Mesothelial cell of epicardium (in vitro differentiated cells): ENCODE measurements around the gene POU3F2. TPM values are rescaled to one million over a fixed set of nuclear protein-coding genes. Genes with fewer than 3 reads are reported as not detected.

Experiments
- DNase-seq, 2 experiments: peaks; one replicate each; pipeline ENCODE4 v3.0.0; 2021; ENCODE audit warnings: low spot score in 2 of 2; ENCODE audit not compliant: unreplicated experiment in 2 of 2
- H3K27ac Mint-ChIP-seq: 2 replicates; pipeline ENCODE4 v1.8.0; 2021; ENCODE audit warnings: mixed read lengths
- H3K27me3 Mint-ChIP-seq: 2 replicates; pipeline ENCODE4 v1.8.0; 2021; ENCODE audit warnings: low read depth, mixed read lengths
- H3K36me3 Mint-ChIP-seq: 2 replicates; pipeline ENCODE4 v1.8.0; 2021; ENCODE audit warnings: mixed read lengths
- H3K4me1 Mint-ChIP-seq: 2 replicates; pipeline ENCODE4 v1.8.0; 2021; ENCODE audit warnings: mixed read lengths
- H3K4me3 Mint-ChIP-seq: 2 replicates; pipeline ENCODE4 v1.8.0; 2021; ENCODE audit warnings: mild to moderate bottlenecking, moderate library complexity, mixed read lengths
- H3K9me3 Mint-ChIP-seq: 2 replicates; pipeline ENCODE4 v1.8.0; 2021; ENCODE audit warnings: mixed read lengths
- total RNA-seq: library from RNA; stranded (reverse); gene quantifications from 3 replicates; pipeline ENCODE4 v1.2.1, GENCODE V29; 2021
- TF ChIP-seq, protein P1 (sequence below): fragments of 200-600 bp; sonication (generic); IDR thresholded peaks from one replicate; pipeline ENCODE4 v1.5.0; 2021; ENCODE audit warnings: antibody characterized with exemption; ENCODE audit not compliant: unreplicated experiment

POU3F2 gene
- total RNA-seq, 1 donor from 2014 or later, result not detected

DNA sequence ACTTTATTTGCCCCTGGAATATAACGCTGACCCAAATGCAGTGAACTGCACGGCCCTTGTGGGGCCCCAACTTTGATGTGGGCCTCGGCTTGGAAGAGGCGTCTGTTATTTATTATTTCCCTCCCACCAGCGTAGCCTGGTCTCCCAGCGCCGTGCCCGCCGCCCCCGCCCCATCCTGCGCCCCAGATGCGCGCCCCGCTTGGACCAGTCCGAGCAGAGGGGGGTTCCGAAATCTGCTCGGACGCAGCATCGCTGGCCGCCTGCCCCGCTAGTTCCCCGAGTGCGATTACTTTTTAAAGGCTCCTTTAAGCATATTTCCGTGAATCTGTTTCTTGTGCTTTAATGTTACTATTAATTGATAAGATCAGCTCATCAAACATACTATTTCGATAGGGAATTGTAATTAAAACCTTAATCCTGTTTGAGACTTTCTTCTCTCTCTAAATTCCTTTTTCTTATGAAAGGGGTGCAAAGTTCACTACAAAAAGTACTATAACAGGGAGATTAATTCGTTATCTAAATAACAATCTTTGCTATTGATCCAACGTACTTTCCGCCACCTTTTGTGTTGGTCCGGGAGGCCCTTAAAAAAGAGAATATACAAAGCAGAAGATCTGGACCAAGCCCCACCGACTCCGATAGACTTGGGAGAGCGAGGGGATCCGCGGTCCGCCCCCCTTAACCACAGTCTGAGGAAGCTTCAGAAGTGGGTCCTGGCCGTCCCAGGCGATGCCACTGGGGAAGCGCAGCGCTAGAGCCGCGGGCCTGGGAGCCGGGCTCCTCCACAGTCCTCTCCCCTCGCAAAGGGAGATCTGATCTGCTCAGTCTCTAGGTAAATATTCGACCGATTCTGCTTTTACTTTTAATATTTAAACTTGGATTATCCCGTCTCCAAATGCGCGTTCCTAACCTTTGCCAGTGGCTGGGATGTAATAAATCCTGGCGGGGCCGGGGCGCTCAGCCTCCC is 10.2 kb downstream of the POU3F2 start:
- peak overlapping the region; percentile 44 for H3K4me3 Mint-ChIP-seq
- DNase-seq, result no peak
- no peaks in the 10 kb centered on the region for H3K9me3 Mint-ChIP-seq
- H3K27me3 Mint-ChIP-seq, result peaks cover 97% of the 10 kb centered on the region
- TF ChIP-seq, protein P1, sequence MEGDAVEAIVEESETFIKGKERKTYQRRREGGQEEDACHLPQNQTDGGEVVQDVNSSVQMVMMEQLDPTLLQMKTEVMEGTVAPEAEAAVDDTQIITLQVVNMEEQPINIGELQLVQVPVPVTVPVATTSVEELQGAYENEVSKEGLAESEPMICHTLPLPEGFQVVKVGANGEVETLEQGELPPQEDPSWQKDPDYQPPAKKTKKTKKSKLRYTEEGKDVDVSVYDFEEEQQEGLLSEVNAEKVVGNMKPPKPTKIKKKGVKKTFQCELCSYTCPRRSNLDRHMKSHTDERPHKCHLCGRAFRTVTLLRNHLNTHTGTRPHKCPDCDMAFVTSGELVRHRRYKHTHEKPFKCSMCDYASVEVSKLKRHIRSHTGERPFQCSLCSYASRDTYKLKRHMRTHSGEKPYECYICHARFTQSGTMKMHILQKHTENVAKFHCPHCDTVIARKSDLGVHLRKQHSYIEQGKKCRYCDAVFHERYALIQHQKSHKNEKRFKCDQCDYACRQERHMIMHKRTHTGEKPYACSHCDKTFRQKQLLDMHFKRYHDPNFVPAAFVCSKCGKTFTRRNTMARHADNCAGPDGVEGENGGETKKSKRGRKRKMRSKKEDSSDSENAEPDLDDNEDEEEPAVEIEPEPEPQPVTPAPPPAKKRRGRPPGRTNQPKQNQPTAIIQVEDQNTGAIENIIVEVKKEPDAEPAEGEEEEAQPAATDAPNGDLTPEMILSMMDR, result no peak
- no peak overlapping the region for H3K27ac Mint-ChIP-seq
- H3K4me1 Mint-ChIP-seq, result peaks cover 15% of the 10 kb centered on the region
- H3K36me3 Mint-ChIP-seq, result no peaks in the 10 kb centered on the region

DNA sequence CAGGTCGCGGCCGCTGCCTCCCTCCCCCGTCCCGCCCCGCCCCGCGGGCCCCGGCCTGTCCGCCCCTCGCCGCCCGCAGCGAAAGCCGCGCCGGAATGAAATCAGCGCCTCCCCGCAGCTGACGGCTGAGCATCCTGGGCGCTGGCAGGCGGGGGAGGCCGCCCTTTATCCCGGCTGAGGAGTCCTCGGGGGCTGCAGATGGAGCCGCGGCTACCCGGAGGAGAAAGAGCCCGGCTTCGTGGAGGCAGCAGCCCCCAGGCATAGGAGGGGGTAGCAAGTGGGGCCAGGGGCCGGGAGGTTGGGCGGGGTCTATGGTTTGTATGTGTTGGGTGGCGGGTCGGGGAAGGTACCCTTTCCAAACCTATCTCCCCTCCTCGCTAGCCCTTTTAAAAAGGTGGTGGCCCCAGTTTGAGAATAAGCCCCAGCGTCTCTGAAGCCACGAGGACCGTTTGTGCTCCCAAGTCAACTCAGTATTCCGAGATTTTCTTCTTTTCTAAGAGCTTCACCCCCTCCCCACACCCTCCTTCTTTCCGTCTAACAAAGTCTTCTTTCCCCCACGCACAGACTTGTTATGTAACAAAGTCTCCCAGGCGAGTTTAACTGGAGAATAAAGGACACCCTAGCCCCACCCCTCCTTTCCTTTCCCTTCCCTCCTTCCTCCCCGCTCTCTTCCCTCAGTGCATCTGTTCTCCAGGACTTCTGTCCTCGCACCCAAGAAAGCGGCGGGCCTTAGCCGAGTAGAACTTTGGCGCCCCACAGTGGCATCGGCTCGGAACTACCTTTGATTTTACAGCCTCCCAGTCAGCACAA is 11.0 kb downstream of the POU3F2 start:
- H3K4me3 Mint-ChIP-seq, result peak overlapping the region; percentile 47
- peaks cover 15% of the 10 kb centered on the region for H3K4me1 Mint-ChIP-seq
- H3K36me3 Mint-ChIP-seq, result no peaks in the 10 kb centered on the region
- peak; percentile 60 to 90 for DNase-seq
- TF ChIP-seq, protein P1, result peak; percentile 77
- H3K27me3 Mint-ChIP-seq, result peaks cover 97% of the 10 kb centered on the region
- no peaks in the 10 kb centered on the region for H3K9me3 Mint-ChIP-seq
- no peak overlapping the region for H3K27ac Mint-ChIP-seq

DNA sequence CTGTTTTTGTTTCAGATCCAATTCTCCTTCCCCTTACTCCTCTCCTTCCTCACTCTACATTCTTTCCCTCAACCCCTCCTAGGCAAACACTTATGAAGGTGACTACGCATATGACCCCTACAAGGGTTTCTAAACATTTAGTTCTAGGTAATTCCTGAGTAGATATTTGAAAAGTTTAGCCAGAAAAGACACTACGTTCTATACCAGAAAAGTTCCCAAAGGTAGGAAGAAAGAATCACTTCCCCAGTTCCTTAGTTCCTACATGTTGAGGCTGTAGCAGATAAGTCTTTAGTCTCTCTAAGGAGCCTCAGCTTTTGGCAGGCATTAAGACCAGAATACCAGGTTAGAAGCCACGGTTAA is 11.6 kb downstream of the POU3F2 start:
- H3K4me3 Mint-ChIP-seq, result peak overlapping the region; percentile 47

DNA sequence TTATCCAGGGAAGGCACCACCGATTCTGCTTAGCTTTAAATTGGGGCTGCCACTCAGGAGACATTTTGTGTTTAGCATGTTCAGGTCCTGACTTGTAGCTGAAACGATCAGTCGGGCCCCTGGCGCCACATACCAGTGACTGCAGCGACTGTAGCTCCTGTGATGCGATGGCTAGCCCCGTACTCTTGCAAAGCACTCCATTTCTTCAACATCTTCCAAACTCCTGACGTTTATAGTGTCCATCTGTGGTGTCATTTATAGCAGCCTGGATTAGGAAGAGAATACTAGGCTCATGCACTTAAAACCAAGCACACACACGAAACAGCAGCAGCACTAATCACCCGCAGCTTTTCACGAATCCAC is 13.0 kb downstream of the POU3F2 start:
- Mint-ChIP-seq H3K4me3 (peak overlapping the region; percentile 44), H3K4me1 (peaks cover 15% of the 10 kb centered on the region)
- DNase-seq, result no peak

More for the DNA sequence above, 11.6 kb downstream of the POU3F2 start:
- DNase-seq, result no peak
- Mint-ChIP-seq H3K27me3 (peaks cover 96% of the 10 kb centered on the region), H3K9me3 (no peaks in the 10 kb centered on the region), H3K27ac (no peak overlapping the region), H3K36me3 (no peaks in the 10 kb centered on the region), H3K4me1 (peaks cover 15% of the 10 kb centered on the region)
- TF ChIP-seq, protein P1, result no peak

DNA sequence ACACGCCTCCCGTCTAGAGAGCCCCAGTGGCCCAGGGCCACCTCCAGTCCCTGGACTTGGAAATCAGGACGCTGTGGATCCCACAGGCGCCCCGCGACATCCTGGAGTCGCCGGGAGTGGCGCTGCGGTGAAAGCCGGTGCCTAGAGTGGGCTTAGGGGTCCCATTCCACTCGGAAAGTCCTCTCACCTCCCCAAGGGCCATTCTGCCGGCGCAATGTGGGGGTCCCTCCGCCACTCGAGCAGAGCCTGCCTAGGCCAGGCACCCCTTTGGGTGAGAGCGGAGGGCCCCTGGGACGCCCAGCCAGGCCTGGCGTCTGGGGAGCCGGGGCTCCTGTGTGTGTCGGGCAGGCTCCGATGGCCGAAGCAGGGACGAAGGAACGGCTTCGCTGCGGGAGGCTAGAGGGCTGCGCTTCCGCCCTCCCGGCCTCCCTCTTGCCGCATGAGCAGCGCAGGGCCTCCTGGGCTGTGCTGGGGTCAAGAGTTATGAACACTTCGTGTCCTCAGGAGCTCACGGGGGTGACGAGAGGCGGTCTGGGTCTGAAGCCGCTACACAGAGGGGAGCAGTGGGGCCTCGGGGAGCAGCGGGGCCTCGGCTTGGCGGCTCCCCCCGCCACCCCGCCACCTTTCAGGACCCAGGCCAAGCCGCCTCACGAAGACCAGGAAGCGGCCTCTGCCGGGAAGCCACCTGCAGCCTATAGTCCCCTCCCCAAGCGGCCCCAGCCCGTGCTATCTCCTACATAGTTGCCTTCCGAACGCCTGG is 13.6 kb downstream of the POU3F2 start:
- H3K4me3 Mint-ChIP-seq, result peak overlapping the region; percentile 44
- H3K27me3 Mint-ChIP-seq, result peaks cover 87% of the 10 kb centered on the region

More for the DNA sequence above, 13.0 kb downstream of the POU3F2 start:
- no peaks in the 10 kb centered on the region for H3K9me3 Mint-ChIP-seq
- peaks cover 93% of the 10 kb centered on the region for H3K27me3 Mint-ChIP-seq
- H3K36me3 Mint-ChIP-seq, result no peaks in the 10 kb centered on the region
- H3K27ac Mint-ChIP-seq, result no peak overlapping the region
- TF ChIP-seq, protein P1, result no peak

More for the DNA sequence above, 13.6 kb downstream of the POU3F2 start:
- peak in 1 of 2 experiments; percentile 24 for DNase-seq
- Mint-ChIP-seq H3K9me3 (no peaks in the 10 kb centered on the region), H3K27ac (no peak overlapping the region), H3K36me3 (no peaks in the 10 kb centered on the region), H3K4me1 (peaks cover 15% of the 10 kb centered on the region)
- TF ChIP-seq, protein P1, result no peak
